Lung (tissue), 12 donors: Measurements from ENCODE around the gene PTMA. TPM values are rescaled to one million over a fixed set of nuclear protein-coding genes. Genes with fewer than 3 reads are reported as not detected.
A peak's percentile ranks its signal among the peaks of the same experiment; 100 is the strongest.

Experiments
- ATAC-seq: fragments of 200-7000 bp; cut with Tn5 transposase; one replicate; pipeline ENCODE4 v1.9.1; 2020; ENCODE audit warnings: moderate number of reproducible peaks; ENCODE audit not compliant: insufficient read depth, low FRiP score
- DNase-seq, 3 donors: peaks; one replicate each; pipeline ENCODE4 v3.0.0-alpha.2; 2013 to 2017
- H3K27ac ChIP-seq, 2 donors: one replicate each; pipeline ENCODE4 v1.5.1; 2013; ENCODE audit warnings: mild to moderate bottlenecking in 2 of 2, moderate library complexity in 2 of 2, control low read depth in 1 of 2, inconsistent platforms in 1 of 2, low read depth in 1 of 2, low read length in 1 of 2
- H3K27me3 ChIP-seq, 3 donors: one replicate each; pipeline ENCODE4 v1.5.1; 2013; ENCODE audit warnings: low read length in 2 of 3; ENCODE audit not compliant: control insufficient read depth in 3 of 3, insufficient read depth in 3 of 3
- H3K36me3 ChIP-seq, 4 donors: one replicate each; pipeline ENCODE4 v1.5.1; 2013; ENCODE audit warnings: low read length in 4 of 4, mild to moderate bottlenecking in 1 of 4, moderate library complexity in 1 of 4; ENCODE audit not compliant: control insufficient read depth in 4 of 4, insufficient read depth in 4 of 4
- H3K4me1 ChIP-seq, 5 donors: one replicate each; pipeline ENCODE4 v1.5.1; 2013; ENCODE audit warnings: low read length in 5 of 5, mild to moderate bottlenecking in 2 of 5, moderate library complexity in 1 of 5; ENCODE audit not compliant: control insufficient read depth in 5 of 5, insufficient read depth in 5 of 5
- H3K4me3 ChIP-seq: one replicate; pipeline ENCODE4 v1.5.1; 2013; ENCODE audit warnings: mild to moderate bottlenecking, control low read depth, moderate library complexity
- H3K9ac ChIP-seq, 2 donors: one replicate each; pipeline ENCODE4 v1.5.1; 2013; ENCODE audit warnings: low read length in 2 of 2, control low read depth in 1 of 2; ENCODE audit not compliant: insufficient read depth in 1 of 2
- H3K9me3 ChIP-seq, 4 donors: one replicate each; pipeline ENCODE4 v1.5.1; 2013; ENCODE audit warnings: low read length in 3 of 4, mild to moderate bottlenecking in 1 of 4, moderate library complexity in 1 of 4; ENCODE audit not compliant: control insufficient read depth in 4 of 4, insufficient read depth in 3 of 4
- CTCF ChIP-seq: IDR thresholded peaks from 2 replicates; pipeline ENCODE4 v1.5.1; 2012; ENCODE audit warnings: mild to moderate bottlenecking; ENCODE audit errors: control extremely low read depth, extremely low read depth
- WGBS, 2 donors: extraction: QIAGEN DNeasy Blood & Tissue Kit; methylation state at CpG; one replicate each; pipeline ENCODE4 v1.1.7; 2013; 5-methylcytosine and 5-hydroxymethylcytosine counted together
- polyA plus RNA-seq, 2 donors: library from polyadenylated mRNA; stranded (reverse); fragments of 200-250 nt; gene quantifications; one replicate each; pipeline ENCODE4 v1.2.1, GENCODE V29; 2013
- total RNA-seq, 2 donors: library from RNA; depleted of rRNA in 1 of 2; stranded (reverse); fragments of >200 nt in 1 of 2; gene quantifications; one replicate each; pipeline ENCODE4 v1.2.1, GENCODE V29; 2014 to 2021
- donor health status: control.
- donor health status: control.
- donor health status: Bipolar disorder and iron deficiency.
- donor health status: healthy.
- donor health status: DM: yes; HTN: yes; CAD: no.

Gene PTMA
- total and polyA plus RNA-seq, 4 donors: 755 to 1,655 (median 1,279) TPM

- 1 to 3% methylated on average over 29 to 30 of the region's 30 CpGs for WGBS, 2 donors
- no peaks in the 10 kb centered on the region for H3K9me3 ChIP-seq
- H3K9ac ChIP-seq: peak overlapping the region; percentile 96 to 98
- peaks cover 0 to 26% (median 8%) of the 10 kb centered on the region in 4 donors for H3K36me3 ChIP-seq
- no peaks in the 10 kb centered on the region for H3K27me3 ChIP-seq
- ATAC-seq: no peak
- H3K4me1 ChIP-seq: peaks cover 0 to 25% (median 13%) of the 10 kb centered on the region in 5 donors
- peak overlapping the region; percentile 100 for H3K27ac ChIP-seq
- no peak for TF ChIP-seq CTCF
- H3K4me3 ChIP-seq: peak overlapping the region; percentile 63
- peak in 2 of 3 donors; percentile 70 to 76 for DNase-seq
Observed at GRCh38 chr2:231707625-231707926, 749 bp upstream of the PTMA start.

GRCh38 chr2:231708773-231709635, 679 bp downstream of the PTMA start:
- 0 to 1% methylated on average over 104 to 118 of the region's 118 CpGs for WGBS, 2 donors
- Histone ChIP-seq H3K4me3 (peak overlapping the region; percentile 63), H3K9ac (peak overlapping the region; percentile 55 to 76), H3K27ac (peak overlapping the region; percentile 98), H3K9me3 (no peaks in the 10 kb centered on the region), H3K36me3 (peaks cover 0 to 33% (median 8%) of the 10 kb centered on the region in 4 donors), H3K27me3 (no peaks in the 10 kb centered on the region), H3K4me1 (peaks cover 3 to 25% (median 16%) of the 10 kb centered on the region in 5 donors)
- TF ChIP-seq CTCF: no peak
- ATAC-seq: no peak
- peak; percentile 67 to 71 (median 69) for DNase-seq

GRCh38 chr2:231709636-231709980, 1.3 kb downstream of the PTMA start:
- TF ChIP-seq CTCF: no peak
- Histone ChIP-seq H3K9me3 (no peaks in the 10 kb centered on the region), H3K4me1 (peaks cover 3 to 25% (median 16%) of the 10 kb centered on the region in 5 donors), H3K4me3 (peak overlapping the region; percentile 63), H3K27ac (peak overlapping the region; percentile 98), H3K9ac (peak overlapping the region; percentile 74 to 76), H3K36me3 (peaks cover 0 to 36% (median 10%) of the 10 kb centered on the region in 4 donors), H3K27me3 (no peaks in the 10 kb centered on the region)
- ATAC-seq (no peak), DNase-seq (peak; percentile 39 to 45 (median 44))
- WGBS, 2 donors: 0% methylated on average over 33 of the region's 33 CpGs
